Activated effector memory CD4-positive, alpha-beta T cell treated with anti-CD3 and anti-CD28 coated beads, Interleukin-2, amount 50 U/mL, for 16 hours (primary cell): ENCODE data around the gene SFTPA2.
A peak's percentile ranks its signal among the peaks of the same experiment; 100 is the strongest.
"Not testable (repeated sequence)": the region's sequence is repeated elsewhere in the genome, so short reads cannot be mapped to it uniquely, and the experiment has no call there.

Experiments used
- DNase-seq: peaks from one replicate; pipeline ENCODE4 v3.0.0-alpha.2; 2020

Gene SFTPA2

DNA sequence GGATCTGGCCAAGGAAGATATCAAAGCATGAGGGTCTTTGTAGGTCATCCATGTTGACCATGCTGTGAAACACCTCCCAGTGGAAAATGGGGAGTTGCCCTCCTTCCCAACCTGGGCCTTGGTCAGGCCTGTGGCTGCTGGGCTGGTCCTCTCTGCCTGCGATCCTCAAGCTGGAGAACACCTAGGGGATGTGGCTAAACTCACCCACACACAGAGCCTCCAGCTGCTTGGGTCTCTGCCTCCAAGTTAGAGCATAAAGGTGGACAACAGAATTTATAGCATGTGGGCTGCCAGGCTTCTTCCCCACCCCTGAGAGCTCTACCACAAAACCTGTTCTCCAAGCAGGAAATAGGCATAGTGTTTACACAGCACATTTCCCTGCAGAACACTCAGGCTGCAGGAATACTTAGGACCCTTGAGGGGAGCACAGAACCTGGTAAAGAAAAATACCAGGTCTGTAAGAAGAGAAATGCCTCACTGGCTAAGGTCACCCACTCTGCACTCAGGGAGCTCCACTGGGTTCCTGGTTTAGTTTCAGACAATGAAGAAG is at the start of gene SFTPA2:
Gene SFTPA2, minus strand, starts transcription at position 248 of the 550 bp plus-strand sequence. CDS start 924 bp downstream, outside the sequence.
- DNase-seq = no peak

GRCh38 chr10:79608505-79609375 is 48.5 kb upstream of the SFTPA2 start:
- peak; percentile 67 for DNase-seq

GRCh38 chr10:79605308-79605707 is 45.1 kb upstream of the SFTPA2 start:
- no peak for DNase-seq

GRCh38 chr10:79604294-79604693 is 44.1 kb upstream of the SFTPA2 start:
- DNase-seq = no peak

GRCh38 chr10:79602953-79603352 is 42.7 kb upstream of the SFTPA2 start:
- no peak for DNase-seq

DNA sequence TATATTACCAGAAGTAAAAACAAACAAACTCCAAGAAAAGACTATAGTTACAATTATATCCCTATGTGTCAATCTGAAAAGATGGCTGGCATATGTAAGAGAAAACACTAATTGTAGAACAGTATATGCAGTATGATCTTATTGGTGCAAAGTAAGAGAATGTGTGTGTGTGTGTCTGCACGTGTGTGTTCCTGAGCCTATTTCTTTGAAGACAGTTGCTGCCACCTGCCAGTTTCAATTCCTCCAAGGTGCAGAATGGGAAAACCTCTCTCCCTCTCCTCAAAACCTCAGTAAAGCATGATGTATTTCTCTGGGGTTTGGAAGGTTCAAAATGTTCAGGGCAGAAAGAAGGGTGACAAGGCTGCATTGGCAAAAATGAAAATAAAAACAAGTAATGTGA is 41.7 kb upstream of the SFTPA2 start:
- no peak for DNase-seq

DNA sequence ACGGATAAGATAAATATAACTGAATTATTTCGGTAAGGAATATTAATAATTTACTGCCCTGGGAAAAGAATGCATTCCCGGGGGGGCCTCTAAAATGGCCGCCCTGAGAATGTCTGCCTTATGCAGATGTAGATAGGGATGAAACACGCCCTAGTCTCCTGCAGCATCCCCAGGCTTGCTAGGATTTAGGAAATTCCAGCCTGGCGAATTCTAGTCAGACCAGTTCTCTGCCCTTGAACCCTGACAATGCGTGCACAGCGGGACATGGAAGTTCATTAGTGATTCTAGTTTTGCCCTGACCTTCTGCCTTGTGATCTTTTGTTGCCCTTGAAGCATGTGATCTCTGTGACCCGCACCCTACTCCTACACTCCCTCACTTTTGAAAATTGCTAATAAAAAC is 39.4 kb upstream of the SFTPA2 start:
- DNase-seq = not testable (repeated sequence)

GRCh38 chr10:79595510-79595909 is 35.3 kb upstream of the SFTPA2 start:
- no peak for DNase-seq

DNA sequence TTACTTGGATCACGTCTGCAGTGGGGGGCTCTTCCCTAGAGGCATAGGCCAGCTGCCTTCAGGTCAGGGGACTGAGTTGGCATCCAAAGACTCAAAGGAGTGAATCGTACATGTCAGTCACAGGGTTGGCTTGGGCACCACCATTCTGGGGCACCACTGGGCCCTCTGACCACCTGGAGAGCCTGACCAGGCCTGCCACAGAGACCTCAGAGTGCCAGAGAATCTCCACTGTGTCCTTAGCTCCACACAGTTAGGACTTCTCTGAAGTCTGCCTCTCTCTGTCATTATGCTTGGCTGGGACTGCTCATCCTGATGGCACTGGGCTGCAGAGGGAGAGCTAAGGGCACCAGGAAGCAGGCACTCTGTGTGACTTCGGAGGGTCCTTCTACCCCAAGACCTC is 34.4 kb upstream of the SFTPA2 start:
- DNase-seq = not testable (repeated sequence)

GRCh38 chr10:79593377-79593776 is 33.2 kb upstream of the SFTPA2 start:
- DNase-seq = no peak

DNA sequence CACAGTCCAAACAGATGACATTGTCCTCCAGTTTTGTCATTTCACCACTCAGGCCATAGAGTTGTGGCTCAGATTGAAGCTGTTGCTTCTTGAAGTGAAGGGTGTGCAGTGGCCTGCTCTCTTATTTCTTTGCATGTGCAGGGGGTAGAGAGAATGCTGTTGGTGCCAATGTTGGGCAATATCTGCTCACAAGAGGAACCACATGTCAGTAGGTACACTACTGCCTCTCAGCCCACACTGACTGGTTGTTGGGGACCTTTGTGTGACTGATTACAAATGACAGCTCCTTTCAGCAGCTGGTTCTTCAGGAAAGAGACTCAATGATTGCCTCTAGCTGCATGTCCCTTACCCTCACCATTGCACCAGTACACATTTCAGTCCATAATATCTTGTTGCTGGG is 28.6 kb upstream of the SFTPA2 start:
- DNase-seq = no peak

GRCh38 chr10:79586933-79587332 is 26.7 kb upstream of the SFTPA2 start:
- no peak for DNase-seq

DNA sequence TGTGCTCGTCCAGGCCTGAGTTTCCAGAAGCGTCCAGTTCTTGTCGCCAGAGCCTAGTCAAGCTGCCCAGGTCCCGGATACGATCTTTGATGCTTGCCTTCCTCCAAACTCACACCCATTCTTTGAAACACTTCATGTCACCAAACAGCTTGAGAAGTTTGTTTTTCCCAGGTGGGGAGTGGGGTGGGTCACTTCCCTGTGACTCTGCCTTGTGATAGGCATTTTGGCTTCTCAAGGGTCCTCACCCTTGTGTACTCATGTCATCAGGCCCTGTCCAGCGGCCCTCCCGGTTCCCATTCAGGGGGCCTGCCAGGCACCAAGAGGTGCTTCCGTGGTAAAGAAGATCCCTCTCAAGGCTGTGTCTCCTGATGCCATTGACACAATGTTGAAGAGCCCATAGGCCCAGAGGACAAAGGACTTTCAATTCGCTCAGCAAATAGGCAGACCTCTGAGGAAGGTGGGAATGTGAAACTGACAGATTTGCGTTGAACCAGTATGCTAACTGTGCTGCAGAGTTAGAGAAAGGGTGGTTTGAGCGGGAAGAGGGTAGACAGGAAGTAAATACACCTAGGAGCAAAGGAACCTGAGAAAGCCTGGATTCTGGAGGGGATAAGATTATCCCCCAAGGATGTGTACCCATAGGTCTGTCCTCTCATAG is 25.8 kb upstream of the SFTPA2 start:
- no peak for DNase-seq

DNA sequence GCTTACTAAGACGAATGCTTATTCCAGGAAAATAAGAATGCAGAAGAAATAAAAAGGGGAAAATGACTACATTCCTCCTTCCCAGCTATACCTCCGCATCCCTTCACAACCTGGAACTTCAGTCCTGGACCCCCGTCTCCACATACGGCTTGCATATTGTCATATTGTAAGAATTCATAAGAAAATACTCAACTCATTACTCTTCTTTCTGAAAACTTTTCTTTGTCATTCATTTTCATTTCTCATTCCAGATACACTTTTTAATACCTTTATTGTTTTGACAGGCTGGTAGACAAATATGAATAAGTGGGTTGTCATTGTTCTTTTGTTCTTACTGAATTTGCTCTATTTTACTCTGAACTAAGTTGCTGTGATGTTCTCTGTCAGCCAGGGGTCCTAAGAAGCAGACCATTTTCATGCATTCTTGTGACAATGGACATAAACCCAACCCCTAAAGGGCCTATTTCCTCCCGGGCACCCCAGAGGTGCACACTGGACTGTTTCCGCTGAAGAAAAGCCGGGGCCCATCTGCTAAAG is 23.3 kb upstream of the SFTPA2 start:
- no peak for DNase-seq

DNA sequence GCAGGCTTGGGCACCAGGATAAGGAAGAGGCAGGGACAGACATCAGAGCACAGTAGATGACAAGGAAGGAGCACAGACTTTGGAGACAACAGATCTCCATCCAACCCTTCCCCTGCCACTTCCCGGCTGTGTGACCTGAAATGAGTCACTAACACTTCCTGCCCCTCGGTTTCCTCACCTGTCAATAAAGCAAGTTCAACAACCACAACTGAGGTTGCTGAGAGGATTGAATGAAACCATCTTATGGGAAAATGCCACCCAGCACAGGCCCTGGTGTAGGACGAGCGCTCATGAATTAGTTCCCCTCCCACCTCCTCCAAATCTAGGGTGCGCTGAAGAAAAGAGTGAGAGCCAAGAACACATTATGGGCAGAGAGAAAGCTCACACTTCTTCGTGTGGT is 22.7 kb upstream of the SFTPA2 start:
- not testable (repeated sequence) for DNase-seq

DNA sequence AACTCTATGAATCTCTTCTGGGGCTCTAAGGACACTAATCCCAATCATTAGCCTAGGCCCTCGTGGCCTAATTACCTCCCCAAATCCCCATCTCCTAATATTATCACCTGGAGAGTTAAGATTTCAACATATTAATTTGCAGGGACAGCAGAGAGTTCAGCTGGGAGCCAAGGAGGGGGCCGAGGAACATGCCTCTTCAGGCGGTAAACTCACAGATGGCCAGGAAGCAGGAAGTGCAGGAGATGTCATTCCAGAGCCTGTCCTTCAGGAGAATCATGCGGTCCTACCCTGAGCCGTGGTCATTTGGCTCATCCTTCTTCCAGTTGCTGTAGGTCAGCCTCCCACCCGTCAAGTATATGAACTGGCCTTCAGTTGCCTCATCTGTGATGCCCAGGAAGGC is 21.9 kb upstream of the SFTPA2 start:
- DNase-seq = no peak

GRCh38 chr10:79581044-79581443 is 20.8 kb upstream of the SFTPA2 start:
- no peak for DNase-seq

DNA sequence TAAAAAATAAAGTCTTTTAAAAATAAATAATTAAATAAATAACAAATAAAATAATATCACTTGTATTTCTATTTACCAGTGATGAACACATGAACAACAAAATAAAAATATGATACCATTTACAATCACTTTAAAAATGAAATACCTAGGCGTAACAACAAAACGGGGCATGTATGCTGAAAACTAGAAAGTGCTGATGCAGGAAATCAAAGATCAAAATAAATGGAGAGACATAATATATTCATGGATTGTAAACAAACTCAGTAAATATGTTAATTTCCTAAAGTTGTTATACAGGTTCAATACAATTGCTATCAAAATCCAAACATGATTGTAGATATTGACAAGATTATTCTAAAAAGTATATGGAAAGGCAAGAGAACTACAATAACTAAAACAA is 19.2 kb upstream of the SFTPA2 start:
- no peak for DNase-seq

GRCh38 chr10:79570624-79571023 is 10.4 kb upstream of the SFTPA2 start:
- DNase-seq = not testable (repeated sequence)

GRCh38 chr10:79563426-79563825 is 3.2 kb upstream of the SFTPA2 start:
- DNase-seq = no peak

DNA sequence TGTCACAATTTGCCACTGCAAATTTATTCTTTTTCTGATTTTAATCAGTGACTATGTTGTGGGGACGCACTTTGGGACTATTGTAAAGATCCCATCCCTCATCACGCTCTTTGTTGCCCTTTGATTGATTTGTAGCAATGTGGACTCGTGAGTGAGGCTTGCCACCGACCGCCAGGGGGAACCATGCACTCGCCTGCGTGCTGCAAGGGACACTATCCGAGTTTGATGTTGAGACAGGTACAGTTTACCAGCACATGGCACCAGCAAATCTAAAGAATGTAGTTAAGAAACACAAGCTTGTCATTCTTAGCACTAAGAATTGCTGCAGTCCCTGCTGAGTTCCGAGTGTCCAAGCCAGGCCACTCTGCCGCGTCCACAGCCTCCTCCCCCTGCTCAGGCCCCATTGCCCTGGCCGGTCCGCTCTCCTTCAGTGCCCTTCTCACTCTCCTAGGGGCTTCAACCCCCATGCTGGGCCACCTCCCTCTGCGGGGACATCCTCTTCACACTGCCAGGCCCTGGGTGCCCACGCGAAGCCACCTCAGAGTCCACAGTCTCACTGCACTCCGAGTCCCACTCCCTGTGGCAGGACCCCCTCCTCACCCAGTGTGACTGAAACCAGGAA is 2.0 kb upstream of the SFTPA2 start:
- DNase-seq = peak; percentile 84

- DNase-seq = no peak
These were observed 1.1 kb upstream of the SFTPA2 start for GRCh38 chr10:79561257-79561656.

- DNase-seq = no peak
These were observed 481 bp downstream of the SFTPA2 start for GRCh38 chr10:79559726-79560125.
